H1 (cell line): ENCODE measurements around the gene TWIST2. TPM values are rescaled to one million over a fixed set of nuclear protein-coding genes. Genes with fewer than 3 reads are reported as not detected.

ENCODE experiments used
- BCL11A ChIP-seq, 2 experiments: IDR thresholded peaks; one replicate each; pipeline ENCODE4 v1.6.1; 2011; ENCODE audit warnings: low read depth in 2 of 2, low read length in 2 of 2, mild to moderate bottlenecking in 2 of 2
- CEBPB ChIP-seq: IDR thresholded peaks from 2 replicates; pipeline ENCODE4 v1.6.1; 2012; ENCODE audit warnings: low read depth, low read length
- POLR2A ChIP-seq, 2 experiments: IDR thresholded peaks; 1 replicate in 1 of 2; 2 replicates in 1 of 2; pipeline ENCODE4 v1.6.1; 2011; ENCODE audit warnings: low read depth in 2 of 2, low read length in 2 of 2, mild to moderate bottlenecking in 2 of 2; ENCODE audit errors: control extremely low read depth in 1 of 2
- RBBP5 ChIP-seq: IDR thresholded peaks from 2 replicates; pipeline ENCODE4 v1.7.1; 2012; ENCODE audit warnings: low read depth, mild to moderate bottlenecking, inconsistent platforms, low read length, moderate library complexity, borderline replicate concordance
- TAF7 ChIP-seq: optimal IDR thresholded peaks from 2 replicates; pipeline ENCODE3; 2011; ENCODE audit warnings: low read depth, mild to moderate bottlenecking, inconsistent platforms, low read length, moderate library complexity, borderline replicate concordance
- polyA plus RNA-seq, 7 experiments: library from polyadenylated mRNA; depleted of rRNA in 3 of 7; stranded (reverse) in 5 of 7; unstranded in 2 of 7; fragments of >200 nt in 5 of 7; fragments of 200-250 nt in 2 of 7; gene quantifications; 1 replicate in 5 of 7; 2 replicates in 1 of 7; 4 replicates in 1 of 7; pipeline versions ENCODE4 v1.2.1 to v1.2.3, GENCODE V29; 2011 to 2013; ENCODE audit warnings: missing spikeins in 2 of 7, mixed read lengths in 2 of 7
- total RNA-seq: library from RNA; stranded (reverse); fragmentation: NEBNext Ultra II Directional; extraction: Animal tissue kit (Norgen Biotek cat#: 25700); gene quantifications from 2 replicates; pipeline ENCODE4 v1.2.1, GENCODE V29; 2021

Gene TWIST2
- total and polyA plus RNA-seq, 2 of the 8 experiments (the other 6 are each of a cell fraction or from before 2014, with no cell fraction given) = 2.6 to 4.3 TPM

DNA sequence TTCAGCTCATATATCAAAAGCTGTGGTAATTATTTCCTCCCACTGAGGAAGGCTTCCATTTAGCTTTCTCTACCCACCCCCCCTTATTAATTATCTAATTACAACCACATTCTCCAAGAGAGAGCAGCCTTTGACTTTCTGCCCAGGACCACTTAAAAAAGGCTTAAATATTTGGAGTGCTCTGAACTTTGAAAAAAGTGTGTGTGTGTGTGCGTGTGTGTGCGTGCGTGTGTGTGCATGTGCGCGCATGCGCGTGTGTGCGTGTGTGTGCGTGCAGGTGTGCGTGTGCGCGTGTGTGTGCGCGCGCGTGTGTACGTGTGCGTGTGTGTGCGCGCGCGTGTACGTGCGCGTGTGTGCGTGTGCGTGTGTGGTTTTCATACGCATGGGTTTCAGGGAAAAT lies 57.8 kb downstream of the TWIST2 start (continued):
- TF ChIP-seq POLR2A (IDR thresholded peaks at IDR 0.05; ENCODE audit: control extremely low read depth in 1 of 2, low read depth in 2 of 2, low read length in 2 of 2) = no peak
- no peak for TF ChIP-seq RBBP5
- TF ChIP-seq CEBPB = no peak
- TF ChIP-seq TAF7 = no peak
- TF ChIP-seq BCL11A (IDR thresholded peaks at IDR 0.05; ENCODE audit: low read depth in 2 of 2, low read length in 2 of 2) = no peak
